A549 (cell line): ENCODE measurements around the gene AMIGO2.

Experiments used
- CBX2 ChIP-seq: fragments of 200-600 bp; sonication (generic); IDR thresholded peaks from 2 replicates; pipeline ENCODE4 v1.6.1; 2016; ENCODE audit warnings: low read depth, mild to moderate bottlenecking, borderline replicate concordance
- CEBPB ChIP-seq, 2 experiments: fragments of >200 bp in 1 of 2; sonication (Bioruptor Twin) in 1 of 2; formaldehyde crosslinking in 1 of 2; IDR thresholded peaks; 2 replicates each; pipeline ENCODE4 v1.6.1; 2012 to 2016
- MAZ ChIP-seq: fragments of 150-350 bp; IDR thresholded peaks from 2 replicates; pipeline ENCODE4 v1.6.1; 2014; ENCODE audit warnings: antibody characterized with exemption, low read depth, low read length, borderline replicate concordance
- MYC ChIP-seq: IDR thresholded peaks from 2 replicates; pipeline ENCODE4 v1.6.1; 2012; ENCODE audit warnings: mild to moderate bottlenecking, inconsistent platforms, low read length, improper control_type of control experiment, borderline replicate concordance
- POLR2A ChIP-seq: IDR thresholded peaks from 2 replicates; pipeline ENCODE4 v1.6.1; 2012; ENCODE audit warnings: mild to moderate bottlenecking, low read length
- POLR2AphosphoS2 ChIP-seq: conservative IDR thresholded peaks from 2 replicates; pipeline ENCODE4 v1.6.1; 2012; ENCODE audit warnings: low read length, improper control_type of control experiment, inconsistent platforms
- RAD21 ChIP-seq, 2 experiments: fragments of >200 bp in 1 of 2; sonication (Bioruptor Twin) in 1 of 2; formaldehyde crosslinking in 1 of 2; IDR thresholded peaks in 1 of 2; conservative IDR thresholded peaks in 1 of 2; 2 replicates in 1 of 2; 3 replicates in 1 of 2; pipeline ENCODE4 v1.6.1; 2012 to 2018; ENCODE audit warnings: inconsistent platforms in 1 of 2
- RCOR1 ChIP-seq: fragments of 150-350 bp; IDR thresholded peaks from 2 replicates; pipeline ENCODE4 v1.6.1; 2014; ENCODE audit warnings: antibody characterized with exemption, low read length, low read depth
- RFX5 ChIP-seq: fragments of 450-650 bp; IDR thresholded peaks from 2 replicates; pipeline ENCODE4 v1.7.1; 2014; ENCODE audit warnings: antibody characterized with exemption, mild to moderate bottlenecking, moderate library complexity
- SREBF2 ChIP-seq: fragments of 450-650 bp; IDR thresholded peaks from 2 replicates; pipeline ENCODE4 v1.6.1; 2014; ENCODE audit warnings: mild to moderate bottlenecking, moderate library complexity
- TF ChIP-seq, protein P1 (sequence below): fragments of 200-600 bp; sonication (generic); IDR thresholded peaks from 2 replicates; pipeline ENCODE4 v1.6.1; 2016; ENCODE audit warnings: antibody characterized with exemption, mild to moderate bottlenecking, moderate library complexity
- TF ChIP-seq, protein P2 (sequence below): fragments of >200 bp; sonication (Bioruptor Twin); formaldehyde crosslinking; IDR thresholded peaks from 3 replicates; pipeline ENCODE4 v1.5.1; 2016
- TF ChIP-seq, protein P3 (sequence below): fragments of 450-650 bp; IDR thresholded peaks from 2 replicates; pipeline ENCODE4 v1.6.1; 2014; ENCODE audit warnings: antibody characterized with exemption
- TF ChIP-seq, protein P4 (sequence below): IDR thresholded peaks from 2 replicates; pipeline ENCODE4 v1.6.1; 2012

DNA sequence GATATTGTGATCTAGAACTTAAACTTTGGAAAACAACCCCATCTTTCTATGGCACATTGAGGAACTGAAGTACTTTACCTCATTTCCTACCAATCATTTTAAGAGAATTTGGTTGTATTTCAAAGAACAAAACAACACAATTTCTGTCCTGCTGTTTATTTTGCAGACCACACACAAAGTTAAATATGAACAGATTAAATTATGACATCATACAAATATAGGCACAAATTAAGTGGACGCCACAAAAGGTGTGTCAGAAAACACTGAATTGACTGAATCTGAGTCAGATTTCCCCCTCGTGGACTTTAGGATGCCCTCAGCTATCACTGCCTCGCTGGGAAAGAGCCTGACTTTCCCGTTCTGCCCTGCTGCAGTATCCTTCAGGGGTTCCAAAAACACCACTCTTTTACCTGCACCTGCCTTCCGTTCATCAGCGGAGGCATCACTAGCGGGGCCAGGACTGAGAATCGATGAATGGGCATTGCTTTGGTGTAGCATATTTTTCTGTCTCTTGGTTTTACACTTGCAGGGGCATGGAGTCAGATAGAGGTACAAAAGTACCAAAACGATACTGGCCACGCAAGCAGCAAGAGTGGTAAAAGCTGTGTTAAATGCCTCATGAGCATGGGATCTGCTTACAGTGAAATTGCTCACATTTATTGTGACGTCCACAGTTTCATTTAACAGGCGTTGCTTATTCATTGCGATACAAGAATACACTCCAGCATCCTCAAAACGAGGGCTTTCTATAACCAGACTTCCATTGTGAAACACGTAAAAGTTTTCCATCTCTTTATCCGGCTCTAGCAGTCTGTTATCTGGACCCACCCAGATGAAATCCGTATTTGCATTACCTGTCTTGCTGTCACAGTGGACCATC, 2.3 kb downstream of the AMIGO2 start:
- TF ChIP-seq MAZ (no peak), MYC (no peak), RFX5 (no peak), POLR2AphosphoS2 (peak; percentile 68; the same call in 1 of the 2 replicates), RCOR1 (no peak), SREBF2 (no peak), RAD21 (conservative IDR thresholded peaks at IDR 0.05 in 1 of 2, IDR thresholded peaks at IDR 0.05 in 1 of 2) (no peak), POLR2A (no peak), CEBPB (IDR thresholded peaks at IDR 0.05) (no peak), CBX2 (no peak)
- TF ChIP-seq, protein P1, sequence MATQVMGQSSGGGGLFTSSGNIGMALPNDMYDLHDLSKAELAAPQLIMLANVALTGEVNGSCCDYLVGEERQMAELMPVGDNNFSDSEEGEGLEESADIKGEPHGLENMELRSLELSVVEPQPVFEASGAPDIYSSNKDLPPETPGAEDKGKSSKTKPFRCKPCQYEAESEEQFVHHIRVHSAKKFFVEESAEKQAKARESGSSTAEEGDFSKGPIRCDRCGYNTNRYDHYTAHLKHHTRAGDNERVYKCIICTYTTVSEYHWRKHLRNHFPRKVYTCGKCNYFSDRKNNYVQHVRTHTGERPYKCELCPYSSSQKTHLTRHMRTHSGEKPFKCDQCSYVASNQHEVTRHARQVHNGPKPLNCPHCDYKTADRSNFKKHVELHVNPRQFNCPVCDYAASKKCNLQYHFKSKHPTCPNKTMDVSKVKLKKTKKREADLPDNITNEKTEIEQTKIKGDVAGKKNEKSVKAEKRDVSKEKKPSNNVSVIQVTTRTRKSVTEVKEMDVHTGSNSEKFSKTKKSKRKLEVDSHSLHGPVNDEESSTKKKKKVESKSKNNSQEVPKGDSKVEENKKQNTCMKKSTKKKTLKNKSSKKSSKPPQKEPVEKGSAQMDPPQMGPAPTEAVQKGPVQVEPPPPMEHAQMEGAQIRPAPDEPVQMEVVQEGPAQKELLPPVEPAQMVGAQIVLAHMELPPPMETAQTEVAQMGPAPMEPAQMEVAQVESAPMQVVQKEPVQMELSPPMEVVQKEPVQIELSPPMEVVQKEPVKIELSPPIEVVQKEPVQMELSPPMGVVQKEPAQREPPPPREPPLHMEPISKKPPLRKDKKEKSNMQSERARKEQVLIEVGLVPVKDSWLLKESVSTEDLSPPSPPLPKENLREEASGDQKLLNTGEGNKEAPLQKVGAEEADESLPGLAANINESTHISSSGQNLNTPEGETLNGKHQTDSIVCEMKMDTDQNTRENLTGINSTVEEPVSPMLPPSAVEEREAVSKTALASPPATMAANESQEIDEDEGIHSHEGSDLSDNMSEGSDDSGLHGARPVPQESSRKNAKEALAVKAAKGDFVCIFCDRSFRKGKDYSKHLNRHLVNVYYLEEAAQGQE, result no peak
- TF ChIP-seq, protein P2, sequence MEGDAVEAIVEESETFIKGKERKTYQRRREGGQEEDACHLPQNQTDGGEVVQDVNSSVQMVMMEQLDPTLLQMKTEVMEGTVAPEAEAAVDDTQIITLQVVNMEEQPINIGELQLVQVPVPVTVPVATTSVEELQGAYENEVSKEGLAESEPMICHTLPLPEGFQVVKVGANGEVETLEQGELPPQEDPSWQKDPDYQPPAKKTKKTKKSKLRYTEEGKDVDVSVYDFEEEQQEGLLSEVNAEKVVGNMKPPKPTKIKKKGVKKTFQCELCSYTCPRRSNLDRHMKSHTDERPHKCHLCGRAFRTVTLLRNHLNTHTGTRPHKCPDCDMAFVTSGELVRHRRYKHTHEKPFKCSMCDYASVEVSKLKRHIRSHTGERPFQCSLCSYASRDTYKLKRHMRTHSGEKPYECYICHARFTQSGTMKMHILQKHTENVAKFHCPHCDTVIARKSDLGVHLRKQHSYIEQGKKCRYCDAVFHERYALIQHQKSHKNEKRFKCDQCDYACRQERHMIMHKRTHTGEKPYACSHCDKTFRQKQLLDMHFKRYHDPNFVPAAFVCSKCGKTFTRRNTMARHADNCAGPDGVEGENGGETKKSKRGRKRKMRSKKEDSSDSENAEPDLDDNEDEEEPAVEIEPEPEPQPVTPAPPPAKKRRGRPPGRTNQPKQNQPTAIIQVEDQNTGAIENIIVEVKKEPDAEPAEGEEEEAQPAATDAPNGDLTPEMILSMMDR, result no peak
- TF ChIP-seq, protein P3, sequence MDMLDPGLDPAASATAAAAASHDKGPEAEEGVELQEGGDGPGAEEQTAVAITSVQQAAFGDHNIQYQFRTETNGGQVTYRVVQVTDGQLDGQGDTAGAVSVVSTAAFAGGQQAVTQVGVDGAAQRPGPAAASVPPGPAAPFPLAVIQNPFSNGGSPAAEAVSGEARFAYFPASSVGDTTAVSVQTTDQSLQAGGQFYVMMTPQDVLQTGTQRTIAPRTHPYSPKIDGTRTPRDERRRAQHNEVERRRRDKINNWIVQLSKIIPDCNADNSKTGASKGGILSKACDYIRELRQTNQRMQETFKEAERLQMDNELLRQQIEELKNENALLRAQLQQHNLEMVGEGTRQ, result no peak
- TF ChIP-seq, protein P4, sequence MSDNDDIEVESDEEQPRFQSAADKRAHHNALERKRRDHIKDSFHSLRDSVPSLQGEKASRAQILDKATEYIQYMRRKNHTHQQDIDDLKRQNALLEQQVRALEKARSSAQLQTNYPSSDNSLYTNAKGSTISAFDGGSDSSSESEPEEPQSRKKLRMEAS, result peak; percentile 34
